ENCODE data around the gene PAPPA2. TPM values are rescaled to one million over a fixed set of nuclear protein-coding genes. Genes with fewer than 3 reads are reported as not detected.
"Not testable (repeated sequence)": the region's sequence is repeated elsewhere in the genome, so short reads cannot be mapped to it uniquely, and the experiment has no call there.

The PAPPA2 gene
- total and polyA plus RNA-seq, 9 of the 15 experiments (the other 6 are each of a cell fraction or from before 2014, with no cell fraction given), result 0.01 to 0.15 (median 0.05) TPM; not detected in 2

- no peak for TF ChIP-seq UBTF (IDR thresholded peaks at IDR 0.05; ENCODE audit: borderline replicate concordance in 1 of 2, low read depth in 2 of 2, low read length in 2 of 2)
- TF ChIP-seq SMARCA5 (IDR thresholded peaks at IDR 0.05), result no peak
- TF ChIP-seq HNRNPH1 (optimal IDR thresholded peaks at IDR 0.05; ENCODE audit: low read depth, low read length), result no peak
- no peak for TF ChIP-seq PCBP1 (IDR thresholded peaks at IDR 0.05; ENCODE audit: low read depth, low read length, poor library complexity, severe bottlenecking)
Measured at GRCh38 chr1:176416777-176417176, 46.2 kb upstream of the PAPPA2 start (continued).

- H2AFZ ChIP-seq (ENCODE audit: low read depth, low read length); H3K36me3 ChIP-seq (ENCODE audit: control insufficient read depth, insufficient read depth, low read length); FAIRE-seq; H3K27me3 ChIP-seq (ENCODE audit: control insufficient read depth in 2 of 2, insufficient read depth in 2 of 2, low read length in 2 of 2); CTCF ChIA-PET (ENCODE audit: low intra/inter-chr PET ratio); BruUV-seq (replicated peaks); H3K9ac ChIP-seq (ENCODE audit: insufficient read depth in 1 of 2, low read depth in 2 of 2, low read length in 2 of 2); H3K79me2 ChIP-seq (ENCODE audit: control insufficient read depth, insufficient read depth, low read length); in situ Hi-C loops (cut with MboI); ATAC-seq; H4K20me1 ChIP-seq (replicated peaks; ENCODE audit: control insufficient read depth, insufficient read depth, low read length); H3K27ac ChIP-seq (ENCODE audit: extremely low read depth, low read depth, low read length); H3K4me3 ChIP-seq; H3K9me3 ChIP-seq (replicated peaks; ENCODE audit: control insufficient read depth, insufficient read depth, low read depth, low read length); H3K4me2 ChIP-seq (ENCODE audit: insufficient read depth, low read length); H3K9me1 ChIP-seq (ENCODE audit: control insufficient read depth, insufficient read depth, low read length); POLR2A ChIA-PET; DNase-seq (ENCODE audit: extremely low read depth in 1 of 4, low spot score in 3 of 4); intact Hi-C loops (cut with micrococcal nuclease); H3K4me1 ChIP-seq (replicated peaks in 1 of 2; ENCODE audit: control insufficient read depth in 2 of 2, insufficient read depth in 2 of 2, low read length in 2 of 2): not testable (repeated sequence)
- 0% methylated on average over 1 of the region's 1 CpG for WGBS (ENCODE audit: insufficient coverage, low coverage, missing lambda C conversion rate)
Measured at GRCh38 chr1:176419608-176420007, 43.4 kb upstream of the PAPPA2 start.
